BLaER1 (cell line): ENCODE results near the gene OR56A4.
"Not testable (repeated sequence)": the region's sequence is repeated elsewhere in the genome, so short reads cannot be mapped to it uniquely, and the experiment has no call there.

Experiments
- H3K27ac ChIP-seq: shearing (Covaris generic); formaldehyde crosslinking; 2 replicates; pipeline ENCODE4 v1.8.1; 2022
- H3K27me3 ChIP-seq: shearing (Covaris generic); formaldehyde crosslinking; 2 replicates; pipeline ENCODE4 v1.8.1; 2022
- H3K36me3 ChIP-seq: shearing (Covaris generic); formaldehyde crosslinking; 2 replicates; pipeline ENCODE4 v1.8.1; 2022
- H3K4me1 ChIP-seq: shearing (Covaris generic); formaldehyde crosslinking; 2 replicates; pipeline ENCODE4 v1.8.1; 2022
- H3K4me2 ChIP-seq: shearing (Covaris generic); formaldehyde crosslinking; 2 replicates; pipeline ENCODE4 v1.8.1; 2022
- H3K4me3 ChIP-seq: shearing (Covaris generic); formaldehyde crosslinking; 2 replicates; pipeline ENCODE4 v1.8.1; 2022
- H3K9ac ChIP-seq: shearing (Covaris generic); formaldehyde crosslinking; 2 replicates; pipeline ENCODE4 v1.8.1; 2022
- H3K9me3 ChIP-seq: shearing (Covaris generic); formaldehyde crosslinking; 2 replicates; pipeline ENCODE4 v1.8.1; 2022
- H4K20me1 ChIP-seq: shearing (Covaris generic); formaldehyde crosslinking; 2 replicates; pipeline ENCODE4 v1.8.1; 2022
- Cebpa-rat ChIP-seq: shearing (Covaris generic); IDR thresholded peaks from 2 replicates; pipeline ENCODE4 v1.8.1; 2022

Gene OR56A4

DNA sequence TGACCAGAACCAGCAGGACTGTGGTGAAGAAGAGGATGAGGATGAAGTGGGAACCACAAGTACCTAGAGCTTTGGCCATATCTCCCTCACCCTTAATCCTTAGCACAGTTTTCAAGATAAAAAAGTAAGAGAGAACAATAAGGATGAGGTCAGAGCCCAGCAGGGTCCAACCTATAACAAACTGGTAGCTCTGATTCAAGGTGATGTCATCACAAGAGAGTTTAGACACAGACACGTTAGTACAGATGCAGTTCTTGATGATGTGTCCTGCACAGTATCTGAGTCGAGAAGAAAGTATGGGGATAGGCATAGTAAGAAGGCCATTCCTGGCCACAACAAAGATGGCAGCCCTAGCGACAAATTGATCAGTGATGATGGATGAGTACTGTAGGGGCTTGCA is 39.0 kb downstream of the OR56A4 start:
- no peaks in the 10 kb centered on the region for H4K20me1 ChIP-seq
- no peak overlapping the region for H3K27ac ChIP-seq
- H3K27me3 ChIP-seq, result no peaks in the 10 kb centered on the region
- H3K4me1 ChIP-seq, result no peaks in the 10 kb centered on the region
- H3K9ac ChIP-seq, result no peak overlapping the region
- H3K9me3 ChIP-seq, result peaks cover 9% of the 10 kb centered on the region; the same call in 1 of the 2 replicates
- H3K36me3 ChIP-seq, result no peaks in the 10 kb centered on the region
- no peak overlapping the region for H3K4me3 ChIP-seq
- H3K4me2 ChIP-seq, result no peak overlapping the region
- no peak for TF ChIP-seq Cebpa-rat

DNA sequence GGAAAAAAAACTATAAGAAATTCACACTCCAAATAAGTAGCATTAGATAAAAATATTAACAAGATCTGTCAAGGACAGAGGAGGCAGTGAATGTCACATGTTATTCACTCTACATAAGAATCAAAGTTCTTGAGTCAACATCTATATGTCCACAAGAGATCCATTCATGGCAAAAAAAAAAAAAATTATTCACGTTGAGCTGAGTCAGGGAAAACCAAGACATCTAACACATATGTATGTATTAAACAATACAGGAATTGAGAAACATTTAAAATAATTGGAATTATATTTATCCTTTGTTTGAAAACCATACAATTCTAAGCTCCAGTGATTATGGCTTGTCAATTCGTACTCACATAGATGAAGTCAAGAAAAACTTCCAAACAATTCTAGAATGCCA is 39.8 kb downstream of the OR56A4 start:
- H3K36me3 ChIP-seq, result no peaks in the 10 kb centered on the region
- H3K4me2 ChIP-seq, result no peak overlapping the region
- H3K27ac ChIP-seq, result no peak overlapping the region
- no peak overlapping the region for H3K9ac ChIP-seq
- no peaks in the 10 kb centered on the region for H3K4me1 ChIP-seq
- TF ChIP-seq Cebpa-rat, result no peak
- H3K27me3 ChIP-seq, result no peaks in the 10 kb centered on the region
- no peaks in the 10 kb centered on the region for H4K20me1 ChIP-seq
- H3K9me3 ChIP-seq, result peaks cover 13% of the 10 kb centered on the region
- H3K4me3 ChIP-seq, result no peak overlapping the region

DNA sequence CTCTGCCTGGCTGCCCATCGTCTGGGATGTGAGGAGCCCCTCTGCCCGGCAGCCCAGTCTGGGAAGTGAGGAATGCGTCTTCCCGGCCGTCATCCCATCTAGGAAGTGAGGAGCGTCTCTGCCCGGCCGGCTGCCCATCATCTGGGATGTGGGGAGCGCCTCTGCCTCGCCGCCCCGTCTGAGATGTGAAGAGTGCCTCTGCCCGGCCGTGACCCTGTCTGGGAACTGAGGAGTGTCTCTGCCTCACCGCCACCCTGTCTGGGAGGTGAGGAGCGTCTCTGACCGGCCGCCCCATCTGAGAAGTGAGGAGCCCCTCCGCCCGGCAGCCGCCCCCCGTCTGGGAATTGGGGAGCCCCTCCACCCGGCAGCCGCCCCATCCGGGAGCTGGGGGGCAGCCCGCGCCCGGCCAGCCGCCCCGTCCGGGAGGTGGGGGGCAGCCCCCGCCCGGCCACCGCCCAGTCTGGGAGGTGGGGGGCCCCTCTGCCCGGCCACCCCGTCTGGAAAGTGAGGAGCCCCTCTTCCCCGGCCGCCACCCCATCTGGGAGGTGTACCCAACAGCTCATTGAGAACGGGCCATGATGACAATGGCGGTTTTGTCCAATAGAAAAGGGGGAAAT is 45.9 kb downstream of the OR56A4 start:
- H3K4me2 ChIP-seq, H3K36me3 ChIP-seq, H3K27me3 ChIP-seq, H3K4me1 ChIP-seq, H3K27ac ChIP-seq, H4K20me1 ChIP-seq, H3K9ac ChIP-seq, H3K4me3 ChIP-seq: not testable (repeated sequence)
- peaks cover 30% of the 10 kb centered on the region for H3K9me3 ChIP-seq

DNA sequence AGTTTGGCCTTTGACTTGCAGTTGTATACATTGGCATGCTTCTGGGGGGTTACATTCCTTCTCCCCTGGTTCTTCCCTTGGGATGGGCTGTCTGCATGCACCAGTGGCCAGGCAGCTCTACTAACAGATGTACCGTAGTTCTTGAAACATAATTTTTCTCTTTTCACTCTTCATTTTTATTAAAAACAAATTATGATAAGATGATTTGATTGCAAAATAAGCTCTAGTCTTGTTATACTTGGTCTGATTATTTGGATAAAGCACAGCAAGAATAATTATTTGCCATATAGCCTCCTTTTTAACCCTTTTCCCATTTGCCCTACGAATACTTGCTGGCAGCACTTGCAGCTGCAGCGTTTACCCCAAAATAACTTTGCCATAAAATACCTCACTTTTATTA is 51.2 kb downstream of the OR56A4 start:
- no peaks in the 10 kb centered on the region for H4K20me1 ChIP-seq
- no peaks in the 10 kb centered on the region for H3K27me3 ChIP-seq
- H3K4me1 ChIP-seq, result no peaks in the 10 kb centered on the region
- H3K9me3 ChIP-seq, result peaks cover 11% of the 10 kb centered on the region
- no peak overlapping the region for H3K9ac ChIP-seq
- H3K36me3 ChIP-seq, result no peaks in the 10 kb centered on the region
- H3K27ac ChIP-seq, result no peak overlapping the region
- no peak overlapping the region for H3K4me3 ChIP-seq
- H3K4me2 ChIP-seq, result no peak overlapping the region
- TF ChIP-seq Cebpa-rat, result no peak
